Naive B cell (primary cell): ENCODE data around the gene ZCCHC3. TPM values are rescaled to one million over a fixed set of nuclear protein-coding genes. Genes with fewer than 3 reads are reported as not detected.
"Not testable (repeated sequence)": the region's sequence is repeated elsewhere in the genome, so short reads cannot be mapped to it uniquely, and the experiment has no call there.

ENCODE experiments used
- ATAC-seq, 2 donors: fragments of 150-1000 bp; cut with Tn5 transposase; 2 replicates each; pipeline ENCODE4 v1.10.0; 2021; ENCODE audit warnings: low read depth in 2 of 2, mild to moderate bottlenecking in 2 of 2, moderate library complexity in 2 of 2
- DNase-seq: peaks from one replicate; pipeline ENCODE4 v3.0.0; 2022
- H3K27ac Mint-ChIP-seq, 6 donors: one replicate each; pipeline ENCODE4 v1.8.0; 2020 to 2022; ENCODE audit warnings: mild to moderate bottlenecking in 6 of 6, mixed read lengths in 6 of 6, moderate library complexity in 5 of 6, inconsistent platforms in 2 of 6
- H3K27me3 Mint-ChIP-seq, 3 donors: one replicate each; pipeline ENCODE4 v1.8.0; 2021 to 2022; ENCODE audit warnings: mixed read lengths in 3 of 3, mild to moderate bottlenecking in 1 of 3
- H3K36me3 Mint-ChIP-seq, 2 donors: one replicate each; pipeline ENCODE4 v1.8.0; 2020 to 2022; ENCODE audit warnings: mixed read lengths in 2 of 2, inconsistent platforms in 1 of 2, mild to moderate bottlenecking in 1 of 2
- H3K4me1 Mint-ChIP-seq, 3 donors: one replicate each; pipeline ENCODE4 v1.8.0; 2020 to 2022; ENCODE audit warnings: mixed read lengths in 3 of 3, inconsistent platforms in 1 of 3, mild to moderate bottlenecking in 1 of 3, moderate library complexity in 1 of 3
- H3K4me3 Mint-ChIP-seq, 8 donors: one replicate each; pipeline ENCODE4 v1.8.0; 2020 to 2022; ENCODE audit warnings: mild to moderate bottlenecking in 8 of 8, mixed read lengths in 8 of 8, moderate library complexity in 8 of 8, inconsistent platforms in 2 of 8
- H3K9me3 Mint-ChIP-seq, 7 donors: one replicate each; pipeline ENCODE4 v1.8.0; 2020 to 2022; ENCODE audit warnings: mixed read lengths in 7 of 7, mild to moderate bottlenecking in 5 of 7, inconsistent platforms in 2 of 7, moderate library complexity in 1 of 7
- polyA plus RNA-seq, 6 donors: library from polyadenylated mRNA; unstranded; fragments of 300-500 nt; fragmentation: Illumina TruSeq; gene quantifications; one replicate each; pipeline ENCODE4 v1.2.3, GENCODE V29; 2021; ENCODE audit warnings: low read depth in 6 of 6

Gene ZCCHC3
- polyA plus RNA-seq, 6 donors from 2014 or later: 9.7 to 19.0 (median 10.9) TPM

DNA sequence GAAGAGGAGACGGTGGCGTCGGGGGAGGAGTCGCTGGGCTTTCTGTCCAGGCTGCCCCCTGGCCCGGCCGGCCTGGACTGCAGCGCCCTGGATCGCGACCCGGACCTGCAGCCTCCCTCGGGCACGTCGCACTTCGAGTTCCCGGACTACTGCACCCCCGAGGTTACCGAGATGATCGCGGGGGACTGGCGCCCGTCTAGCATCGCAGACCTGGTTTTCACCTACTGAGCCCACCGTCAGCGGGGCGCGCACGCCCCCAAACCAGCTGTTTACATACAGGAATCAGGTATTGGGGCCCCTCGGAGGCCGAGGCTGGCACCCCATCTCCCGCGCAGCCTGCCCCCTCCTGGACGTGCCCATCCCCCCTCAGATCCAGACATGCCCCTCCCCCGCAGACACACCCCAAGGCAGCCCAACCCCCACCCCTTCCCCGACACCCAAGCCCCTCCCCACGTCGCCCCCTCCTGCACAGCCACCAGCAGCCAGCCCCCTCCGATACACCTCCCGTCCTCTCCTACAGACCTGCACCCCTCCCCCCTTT is 29.3 kb downstream of the ZCCHC3 start:
- no peak for ATAC-seq
- H3K4me3 Mint-ChIP-seq: peak overlapping the region; percentile 73 to 88 (median 82)
- H3K27ac Mint-ChIP-seq: peak overlapping the region in 5 of 6 donors; percentile 39 to 86 (median 52)
- H3K4me1 Mint-ChIP-seq: peaks cover 37 to 47% (median 39%) of the 10 kb centered on the region in 3 donors
- H3K9me3 Mint-ChIP-seq: no peaks in the 10 kb centered on the region
- no peak for DNase-seq
- no peaks in the 10 kb centered on the region for H3K36me3 Mint-ChIP-seq
- H3K27me3 Mint-ChIP-seq: no peaks in the 10 kb centered on the region

DNA sequence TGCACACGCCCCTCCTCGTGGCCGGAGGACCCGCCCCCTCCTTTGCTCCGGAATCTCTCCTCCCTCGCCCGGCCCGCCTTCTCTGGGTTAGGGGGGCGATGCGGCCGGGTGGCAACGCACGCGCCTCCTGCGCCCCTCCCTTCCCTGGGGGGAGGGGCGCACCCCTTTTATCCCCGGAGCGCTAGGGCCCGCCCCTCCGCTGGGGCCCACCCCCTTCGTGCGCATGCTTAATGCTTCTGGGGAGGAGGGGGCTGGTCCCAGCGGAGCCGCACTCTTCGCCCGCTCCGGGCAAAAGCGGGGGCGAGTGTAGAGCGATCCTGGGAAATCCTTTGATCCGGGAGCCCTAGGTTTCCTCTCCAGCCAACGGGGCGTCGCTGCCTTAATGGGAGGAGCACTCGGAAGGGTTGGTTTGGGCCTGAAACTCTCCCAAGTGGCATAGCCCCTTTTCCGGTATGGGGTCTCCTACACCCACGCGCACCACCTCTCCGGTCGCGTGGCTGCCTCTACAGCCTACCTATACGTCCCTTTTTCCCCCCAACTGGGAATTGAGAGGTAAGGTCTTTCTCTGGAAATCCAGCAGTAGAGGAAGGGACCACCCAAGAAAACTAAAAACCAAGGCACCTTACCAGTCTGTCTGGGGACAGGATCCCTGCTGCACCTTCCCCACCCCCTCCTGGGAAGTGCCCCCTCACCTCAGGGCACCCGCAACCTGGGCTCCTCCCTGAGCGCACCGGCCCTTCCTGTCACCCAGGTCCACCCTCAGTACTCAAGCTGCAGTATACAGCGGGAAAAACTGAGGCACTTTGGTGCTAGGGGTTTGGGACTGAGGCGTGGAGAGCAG is 30.0 kb downstream of the ZCCHC3 start:
- H3K27me3 Mint-ChIP-seq: no peaks in the 10 kb centered on the region
- H3K4me3 Mint-ChIP-seq: peak overlapping the region; percentile 73 to 87 (median 82)
- H3K27ac Mint-ChIP-seq: peak overlapping the region in 5 of 6 donors; percentile 26 to 80 (median 49)
- H3K36me3 Mint-ChIP-seq: no peaks in the 10 kb centered on the region
- ATAC-seq: peak in 1 of 2 donors; percentile 1
- H3K4me1 Mint-ChIP-seq: peaks cover 39 to 45% (median 40%) of the 10 kb centered on the region in 3 donors
- DNase-seq: peak; percentile 69
- no peaks in the 10 kb centered on the region for H3K9me3 Mint-ChIP-seq

GRCh38 chr20:328027-328974 is 30.9 kb downstream of the ZCCHC3 start:
- Mint-ChIP-seq H3K4me1 (peaks cover 39 to 43% (median 41%) of the 10 kb centered on the region in 3 donors), H3K27ac (peak overlapping the region; percentile 28 to 90 (median 54)), H3K9me3 (no peaks in the 10 kb centered on the region), H3K4me3 (peak overlapping the region; percentile 64 to 87 (median 80)), H3K27me3 (no peaks in the 10 kb centered on the region), H3K36me3 (no peaks in the 10 kb centered on the region)
- ATAC-seq (no peak), DNase-seq (no peak)

DNA sequence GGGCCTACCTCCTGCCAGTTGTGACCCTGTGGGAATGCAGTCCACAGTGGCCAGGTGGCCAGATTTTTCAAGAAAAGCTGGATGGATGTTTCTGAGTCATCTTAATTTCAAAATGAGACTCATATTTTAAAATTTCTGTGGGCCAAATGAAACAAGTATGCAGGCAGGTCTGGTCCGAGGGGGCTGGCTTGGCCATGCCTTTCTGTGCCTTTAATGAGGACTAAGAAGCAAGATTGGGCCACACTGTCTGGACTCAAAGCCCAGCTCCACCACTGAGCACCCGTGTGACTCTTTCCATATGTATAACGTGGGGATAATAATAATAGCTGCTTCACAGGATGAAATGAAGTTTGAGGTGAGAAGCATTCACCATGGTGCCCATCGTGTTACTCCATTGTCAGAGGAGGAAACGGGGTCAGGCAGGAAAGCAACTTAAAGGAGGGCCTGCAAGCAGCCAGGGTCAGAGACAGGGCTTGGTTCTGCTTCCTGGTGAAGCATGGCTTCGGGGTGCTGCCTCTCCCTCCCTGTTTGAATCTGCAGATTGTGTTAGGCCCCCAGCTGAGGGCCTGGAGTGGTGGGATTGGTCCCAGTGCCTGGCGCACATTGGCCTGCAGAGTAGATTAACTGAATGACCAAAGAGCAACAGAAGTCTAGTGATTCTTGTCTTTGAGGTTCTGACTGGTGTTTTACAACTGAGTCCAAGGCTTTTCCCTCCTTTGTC is 31.8 kb downstream of the ZCCHC3 start:
- no peak for ATAC-seq
- no peaks in the 10 kb centered on the region for H3K9me3 Mint-ChIP-seq
- no peaks in the 10 kb centered on the region for H3K27me3 Mint-ChIP-seq

DNA sequence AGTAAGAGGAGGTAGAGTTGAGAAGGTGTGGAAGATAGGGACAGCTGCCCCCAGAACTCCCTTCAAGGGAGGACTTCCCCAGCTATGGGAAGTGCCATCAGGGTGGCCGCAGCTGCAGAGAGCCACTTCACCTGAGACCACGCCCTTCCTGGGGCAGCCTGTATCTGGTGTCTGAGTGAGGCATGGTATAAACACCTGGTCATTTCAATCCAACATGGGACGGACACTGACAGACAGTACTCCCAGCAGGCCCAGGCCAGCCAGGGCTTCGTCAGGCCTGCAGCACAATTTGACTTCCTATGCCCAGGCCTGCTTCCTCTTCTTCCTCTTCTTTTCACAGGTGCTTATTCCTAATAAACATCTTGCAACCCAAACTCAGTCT is 32.5 kb downstream of the ZCCHC3 start:
- DNase-seq: no peak
- peak overlapping the region in 2 of 8 donors; percentile 73 to 75 for H3K4me3 Mint-ChIP-seq
- H3K36me3 Mint-ChIP-seq: no peaks in the 10 kb centered on the region
- H3K9me3 Mint-ChIP-seq: no peaks in the 10 kb centered on the region
- H3K27ac Mint-ChIP-seq: peak overlapping the region in 3 of 6 donors; percentile 16 to 74 (median 24)
- peaks cover 33 to 38% (median 37%) of the 10 kb centered on the region in 3 donors for H3K4me1 Mint-ChIP-seq
- ATAC-seq: no peak
- H3K27me3 Mint-ChIP-seq: no peaks in the 10 kb centered on the region

More for the DNA sequence above, 31.8 kb downstream of the ZCCHC3 start:
- H3K4me1 Mint-ChIP-seq: peaks cover 37 to 38% (median 38%) of the 10 kb centered on the region in 3 donors
- H3K36me3 Mint-ChIP-seq: no peaks in the 10 kb centered on the region
- DNase-seq: no peak
- peak overlapping the region in 4 of 6 donors; percentile 28 to 69 (median 50) for H3K27ac Mint-ChIP-seq
- H3K4me3 Mint-ChIP-seq: peak overlapping the region in 6 of 8 donors; percentile 27 to 85 (median 64)

- H3K27me3 Mint-ChIP-seq: no peaks in the 10 kb centered on the region
- no peaks in the 10 kb centered on the region for H3K36me3 Mint-ChIP-seq
- no peaks in the 10 kb centered on the region for H3K9me3 Mint-ChIP-seq
- peak overlapping the region in 3 of 6 donors; percentile 15 to 74 (median 16) for H3K27ac Mint-ChIP-seq
- peaks cover 33 to 38% (median 37%) of the 10 kb centered on the region in 3 donors for H3K4me1 Mint-ChIP-seq
- DNase-seq: peak; percentile 71
- peak; percentile 45 to 60 for ATAC-seq
- peak overlapping the region in 4 of 8 donors; percentile 23 to 75 (median 69) for H3K4me3 Mint-ChIP-seq
These were observed 33.1 kb downstream of the ZCCHC3 start for GRCh38 chr20:330233-331149.

- peak overlapping the region in 1 of 8 donors; percentile 63 for H3K4me3 Mint-ChIP-seq
- no peaks in the 10 kb centered on the region for H3K27me3 Mint-ChIP-seq
- H3K27ac Mint-ChIP-seq: no peak overlapping the region
- no peaks in the 10 kb centered on the region for H3K9me3 Mint-ChIP-seq
- no peaks in the 10 kb centered on the region for H3K36me3 Mint-ChIP-seq
- H3K4me1 Mint-ChIP-seq: peaks cover 26 to 33% (median 29%) of the 10 kb centered on the region in 3 donors
- DNase-seq (no peak), ATAC-seq (no peak)
These were observed 37.2 kb downstream of the ZCCHC3 start for GRCh38 chr20:334578-334977.

DNA sequence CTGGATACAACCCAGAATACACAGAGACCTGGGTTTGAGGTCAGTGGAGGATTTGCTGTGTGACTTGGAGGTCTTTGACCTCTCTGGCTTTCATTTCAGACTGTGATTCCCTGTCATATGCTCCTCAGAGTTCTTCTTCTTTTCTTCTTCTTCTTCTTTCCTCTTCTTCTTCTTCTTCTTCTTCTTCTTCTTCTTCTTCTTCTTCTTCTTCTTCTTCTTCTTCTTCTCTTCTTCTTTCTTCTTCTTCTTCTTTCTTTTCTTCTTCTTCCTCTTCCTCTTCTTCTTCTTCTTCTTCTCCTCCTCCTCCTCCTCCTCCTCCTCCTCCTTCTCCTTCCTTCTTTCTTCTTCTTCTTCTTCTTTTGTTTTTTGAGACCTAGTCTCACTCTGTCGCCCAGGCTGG is 38.7 kb downstream of the ZCCHC3 start:
- not testable (repeated sequence) for ATAC-seq, DNase-seq, H3K36me3 Mint-ChIP-seq, H3K4me3 Mint-ChIP-seq, H3K9me3 Mint-ChIP-seq, H3K27me3 Mint-ChIP-seq
- Mint-ChIP-seq H3K4me1 (peaks cover 12 to 23% (median 18%) of the 10 kb centered on the region in 3 donors), H3K27ac (peak overlapping the region in 1 of 6 donors; percentile 80)

DNA sequence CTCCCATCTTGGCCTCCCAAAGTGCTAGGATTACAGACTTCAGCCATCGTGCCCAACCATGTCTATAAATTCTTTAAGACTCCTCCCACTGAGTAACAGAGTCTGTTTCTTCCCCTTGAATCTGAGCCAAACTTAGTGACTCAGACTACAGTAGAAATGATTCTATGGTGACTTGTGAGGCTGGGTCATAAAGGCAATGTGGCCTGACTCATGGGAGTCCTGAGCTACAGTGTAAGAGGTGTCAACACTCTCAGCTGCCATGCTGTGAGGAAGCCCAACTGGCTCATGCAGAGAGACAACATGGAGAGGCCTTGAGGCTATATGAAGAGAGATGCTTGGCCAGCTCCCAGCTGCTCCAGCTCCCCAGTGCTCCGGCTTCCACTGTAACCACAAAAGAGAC is 44.3 kb downstream of the ZCCHC3 start:
- ATAC-seq: no peak
- Mint-ChIP-seq H3K27ac (no peak overlapping the region), H3K27me3 (no peaks in the 10 kb centered on the region), H3K9me3 (no peaks in the 10 kb centered on the region), H3K36me3 (no peaks in the 10 kb centered on the region), H3K4me1 (peaks cover 17 to 22% (median 18%) of the 10 kb centered on the region in 3 donors), H3K4me3 (no peak overlapping the region)
- no peak for DNase-seq

GRCh38 chr20:343107-343506 is 45.7 kb downstream of the ZCCHC3 start:
- no peak for ATAC-seq
- H3K4me3 Mint-ChIP-seq: peak overlapping the region in 1 of 8 donors; percentile 6
- no peaks in the 10 kb centered on the region for H3K36me3 Mint-ChIP-seq

GRCh38 chr20:346033-346639 is 48.8 kb downstream of the ZCCHC3 start:
- Mint-ChIP-seq H3K4me1 (peaks cover 16 to 25% (median 19%) of the 10 kb centered on the region in 3 donors), H3K27me3 (no peaks in the 10 kb centered on the region), H3K4me3 (peak overlapping the region; percentile 85 to 97 (median 91)), H3K9me3 (no peaks in the 10 kb centered on the region), H3K36me3 (no peaks in the 10 kb centered on the region), H3K27ac (peak overlapping the region in 4 of 6 donors; percentile 78 to 90 (median 84))
- no peak for ATAC-seq
- DNase-seq: no peak

More at GRCh38 chr20:343107-343506, 45.7 kb downstream of the ZCCHC3 start:
- no peak overlapping the region for H3K27ac Mint-ChIP-seq
- H3K4me1 Mint-ChIP-seq: peaks cover 16 to 24% (median 17%) of the 10 kb centered on the region in 3 donors
- H3K9me3 Mint-ChIP-seq: no peaks in the 10 kb centered on the region
- DNase-seq: no peak
- no peaks in the 10 kb centered on the region for H3K27me3 Mint-ChIP-seq
